ENCODE measurements around the gene TMIE.

- no peak for TF ChIP-seq POLR2A (IDR thresholded peaks at IDR 0.05)
- TF ChIP-seq, protein P1, sequence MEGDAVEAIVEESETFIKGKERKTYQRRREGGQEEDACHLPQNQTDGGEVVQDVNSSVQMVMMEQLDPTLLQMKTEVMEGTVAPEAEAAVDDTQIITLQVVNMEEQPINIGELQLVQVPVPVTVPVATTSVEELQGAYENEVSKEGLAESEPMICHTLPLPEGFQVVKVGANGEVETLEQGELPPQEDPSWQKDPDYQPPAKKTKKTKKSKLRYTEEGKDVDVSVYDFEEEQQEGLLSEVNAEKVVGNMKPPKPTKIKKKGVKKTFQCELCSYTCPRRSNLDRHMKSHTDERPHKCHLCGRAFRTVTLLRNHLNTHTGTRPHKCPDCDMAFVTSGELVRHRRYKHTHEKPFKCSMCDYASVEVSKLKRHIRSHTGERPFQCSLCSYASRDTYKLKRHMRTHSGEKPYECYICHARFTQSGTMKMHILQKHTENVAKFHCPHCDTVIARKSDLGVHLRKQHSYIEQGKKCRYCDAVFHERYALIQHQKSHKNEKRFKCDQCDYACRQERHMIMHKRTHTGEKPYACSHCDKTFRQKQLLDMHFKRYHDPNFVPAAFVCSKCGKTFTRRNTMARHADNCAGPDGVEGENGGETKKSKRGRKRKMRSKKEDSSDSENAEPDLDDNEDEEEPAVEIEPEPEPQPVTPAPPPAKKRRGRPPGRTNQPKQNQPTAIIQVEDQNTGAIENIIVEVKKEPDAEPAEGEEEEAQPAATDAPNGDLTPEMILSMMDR (IDR thresholded peaks at IDR 0.05): no peak
Observed at GRCh38 chr3:46676601-46677410, 24.4 kb upstream of the TMIE start.

Data from adrenal gland (tissue), 5 donors.